Measurements from ENCODE around the gene C5orf58. TPM values are rescaled to one million over a fixed set of nuclear protein-coding genes. Genes with fewer than 3 reads are reported as not detected.

The C5orf58 gene
- total RNA-seq, 1 donor from 2014 or later: not detected

Other genes starting within 250 kb of the C5orf58 start
- gene FOXI1, start 127.1 kb upstream of the C5orf58 start, total RNA-seq: not detected
- gene LCP2, start 64.8 kb downstream of the C5orf58 start, total RNA-seq: 1.2 TPM
- under 0.01 TPM for gene KCNMB1, start 156.4 kb downstream of the C5orf58 start, total RNA-seq